Peyer's patch (tissue), 4 donors: Measurements from ENCODE around the gene TICAM1.

Experiments used
- POLR2A ChIP-seq, 2 donors: fragments of 450-650 bp; IDR thresholded peaks; one replicate each; pipeline ENCODE4 v1.5.1; 2017; ENCODE audit warnings: antibody characterized with exemption in 2 of 2, mild to moderate bottlenecking in 2 of 2, moderate library complexity in 2 of 2
- TF ChIP-seq, protein P1 (sequence below), 6 experiments: fragments of 450-650 bp in 4 of 6; fragments of 200-600 bp in 2 of 6; sonication (generic) in 1 of 6; IDR thresholded peaks; one replicate each; pipeline ENCODE4 v1.5.1; 2017 to 2019; ENCODE audit warnings: antibody characterized with exemption in 6 of 6, mild to moderate bottlenecking in 3 of 6, moderate library complexity in 1 of 6

DNA sequence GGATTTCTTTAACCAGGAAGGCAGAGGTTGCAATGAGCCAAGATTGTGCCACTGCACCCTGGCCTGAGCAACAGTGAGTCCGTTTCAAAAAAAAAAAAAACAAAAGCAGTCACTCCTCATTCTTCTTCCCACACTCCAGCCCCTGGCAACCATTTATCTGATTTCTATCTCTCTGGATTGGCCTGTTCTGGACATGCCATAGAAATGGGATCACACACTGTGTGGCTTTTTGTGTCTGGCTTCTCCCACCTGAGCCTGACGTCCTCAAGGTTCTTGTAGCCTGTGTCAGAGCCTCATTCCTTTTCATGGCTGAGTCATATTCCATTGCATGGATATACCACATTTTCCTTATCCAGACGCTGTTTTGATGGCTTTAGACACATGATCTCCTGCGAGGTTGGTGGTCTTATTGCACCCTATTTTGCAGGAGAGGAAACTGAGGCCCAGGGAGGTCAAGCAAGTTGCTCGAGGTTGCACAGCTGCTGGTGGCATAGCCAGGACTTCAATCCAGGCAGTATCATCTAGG lies 55.8 kb downstream of the TICAM1 start:
- TF ChIP-seq, protein P1, sequence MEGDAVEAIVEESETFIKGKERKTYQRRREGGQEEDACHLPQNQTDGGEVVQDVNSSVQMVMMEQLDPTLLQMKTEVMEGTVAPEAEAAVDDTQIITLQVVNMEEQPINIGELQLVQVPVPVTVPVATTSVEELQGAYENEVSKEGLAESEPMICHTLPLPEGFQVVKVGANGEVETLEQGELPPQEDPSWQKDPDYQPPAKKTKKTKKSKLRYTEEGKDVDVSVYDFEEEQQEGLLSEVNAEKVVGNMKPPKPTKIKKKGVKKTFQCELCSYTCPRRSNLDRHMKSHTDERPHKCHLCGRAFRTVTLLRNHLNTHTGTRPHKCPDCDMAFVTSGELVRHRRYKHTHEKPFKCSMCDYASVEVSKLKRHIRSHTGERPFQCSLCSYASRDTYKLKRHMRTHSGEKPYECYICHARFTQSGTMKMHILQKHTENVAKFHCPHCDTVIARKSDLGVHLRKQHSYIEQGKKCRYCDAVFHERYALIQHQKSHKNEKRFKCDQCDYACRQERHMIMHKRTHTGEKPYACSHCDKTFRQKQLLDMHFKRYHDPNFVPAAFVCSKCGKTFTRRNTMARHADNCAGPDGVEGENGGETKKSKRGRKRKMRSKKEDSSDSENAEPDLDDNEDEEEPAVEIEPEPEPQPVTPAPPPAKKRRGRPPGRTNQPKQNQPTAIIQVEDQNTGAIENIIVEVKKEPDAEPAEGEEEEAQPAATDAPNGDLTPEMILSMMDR (IDR thresholded peaks at IDR 0.05): no peak
- no peak for TF ChIP-seq POLR2A (IDR thresholded peaks at IDR 0.05)
